ENCODE results near the gene CNGA4.

DNA sequence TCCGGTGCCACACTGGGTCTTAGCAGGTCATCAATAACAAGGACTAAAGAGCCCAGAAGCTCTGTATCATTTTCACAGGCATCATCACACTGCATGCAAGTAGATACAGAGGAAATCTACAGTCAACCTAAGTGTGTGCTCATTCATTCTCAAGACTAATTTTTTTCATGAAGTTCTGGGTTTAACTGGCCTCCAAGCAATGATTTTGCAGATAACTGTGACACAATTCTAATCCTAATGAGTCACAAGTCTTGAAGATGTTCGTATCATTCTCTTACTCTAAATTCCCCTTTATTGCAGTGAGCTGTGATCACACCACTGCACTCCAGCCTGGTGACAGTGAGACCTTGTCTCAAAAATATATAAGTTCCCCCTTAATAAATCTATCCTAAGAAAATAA is 37.4 kb upstream of the CNGA4 start:
- TF ChIP-seq, protein P1, sequence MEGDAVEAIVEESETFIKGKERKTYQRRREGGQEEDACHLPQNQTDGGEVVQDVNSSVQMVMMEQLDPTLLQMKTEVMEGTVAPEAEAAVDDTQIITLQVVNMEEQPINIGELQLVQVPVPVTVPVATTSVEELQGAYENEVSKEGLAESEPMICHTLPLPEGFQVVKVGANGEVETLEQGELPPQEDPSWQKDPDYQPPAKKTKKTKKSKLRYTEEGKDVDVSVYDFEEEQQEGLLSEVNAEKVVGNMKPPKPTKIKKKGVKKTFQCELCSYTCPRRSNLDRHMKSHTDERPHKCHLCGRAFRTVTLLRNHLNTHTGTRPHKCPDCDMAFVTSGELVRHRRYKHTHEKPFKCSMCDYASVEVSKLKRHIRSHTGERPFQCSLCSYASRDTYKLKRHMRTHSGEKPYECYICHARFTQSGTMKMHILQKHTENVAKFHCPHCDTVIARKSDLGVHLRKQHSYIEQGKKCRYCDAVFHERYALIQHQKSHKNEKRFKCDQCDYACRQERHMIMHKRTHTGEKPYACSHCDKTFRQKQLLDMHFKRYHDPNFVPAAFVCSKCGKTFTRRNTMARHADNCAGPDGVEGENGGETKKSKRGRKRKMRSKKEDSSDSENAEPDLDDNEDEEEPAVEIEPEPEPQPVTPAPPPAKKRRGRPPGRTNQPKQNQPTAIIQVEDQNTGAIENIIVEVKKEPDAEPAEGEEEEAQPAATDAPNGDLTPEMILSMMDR (conservative IDR thresholded peaks at IDR 0.05; ENCODE audit: low read depth, low read length): no peak
- TF ChIP-seq POLR2A (IDR thresholded peaks at IDR 0.05; ENCODE audit: low read depth, low read length) (no peak), CEBPB (IDR thresholded peaks at IDR 0.05; ENCODE audit: low read depth, low read length) (no peak), MAFK (IDR thresholded peaks at IDR 0.05; ENCODE audit: low read depth, low read length) (no peak), SMC3 (IDR thresholded peaks at IDR 0.05; ENCODE audit: low read depth, low read length) (no peak), RAD21 (IDR thresholded peaks at IDR 0.05; ENCODE audit: low read length) (no peak), MXI1 (IDR thresholded peaks at IDR 0.05; ENCODE audit: borderline replicate concordance, low read depth, low read length) (no peak)
